SU-DHL-6 (cell line): ENCODE data around the gene DENND5B.

Experiments
- H2AFZ ChIP-seq: fragments of 200-600 bp; sonication (generic); 2 replicates; pipeline ENCODE4 v1.6.1; 2014; ENCODE audit warnings: low read depth, mild to moderate bottlenecking, moderate library complexity, mixed read lengths, antibody characterized with exemption, low read length; ENCODE audit not compliant: severe bottlenecking
- H3F3A ChIP-seq: fragments of 200-600 bp; shearing (Covaris generic); 2 replicates; pipeline ENCODE4 v1.6.0; 2016; ENCODE audit warnings: antibody characterized with exemption, mild to moderate bottlenecking; ENCODE audit not compliant: insufficient read depth
- H3K27ac ChIP-seq: fragments of 200-600 bp; sonication (generic); 2 replicates; pipeline ENCODE4 v1.5.1; 2016; ENCODE audit warnings: low read depth, mild to moderate bottlenecking, low read length, moderate library complexity, mixed read lengths
- H3K27me3 ChIP-seq: fragments of 200-600 bp; sonication (generic), shearing (Covaris generic); 2 replicates; pipeline ENCODE4 v1.6.0; 2014; ENCODE audit warnings: mild to moderate bottlenecking, low read length
- H3K36me3 ChIP-seq: fragments of 200-600 bp; sonication (generic); 2 replicates; pipeline ENCODE4 v1.6.1; 2014; ENCODE audit warnings: mild to moderate bottlenecking, low read length, mixed read lengths
- H3K4me2 ChIP-seq: fragments of 300-600, 200-600 bp; shearing (Covaris generic), sonication (generic); 2 replicates; pipeline ENCODE4 v1.6.0; 2014; ENCODE audit warnings: low read length, low read depth, mild to moderate bottlenecking; ENCODE audit not compliant: poor library complexity, severe bottlenecking
- H3K4me3 ChIP-seq: fragments of 200-600 bp; sonication (generic); 2 replicates; pipeline ENCODE4 v1.5.1; 2014; ENCODE audit warnings: antibody characterized with exemption, low read length, mild to moderate bottlenecking, mixed read lengths; ENCODE audit not compliant: insufficient read depth, poor library complexity, severe bottlenecking
- H3K79me2 ChIP-seq: fragments of 200-600 bp; sonication (generic); 2 replicates; pipeline ENCODE4 v1.6.1; 2014; ENCODE audit warnings: mild to moderate bottlenecking, low read length, moderate library complexity; ENCODE audit not compliant: insufficient read depth
- H3K9ac ChIP-seq: fragments of 200-600 bp; sonication (generic); 2 replicates; pipeline ENCODE4 v1.7.0; 2014; ENCODE audit warnings: mild to moderate bottlenecking, low read length
- H3K9me2 ChIP-seq: fragments of 200-600 bp; sonication (generic); replicated peaks from 2 replicates; pipeline ENCODE4 v1.6.1; 2014; ENCODE audit warnings: low read length; ENCODE audit not compliant: insufficient read depth
- H3K9me3 ChIP-seq: fragments of 200-600 bp; sonication (generic); 2 replicates; pipeline ENCODE4 v1.6.1; 2014; ENCODE audit warnings: low read length, mixed read lengths; ENCODE audit not compliant: insufficient read depth
- H4K20me1 ChIP-seq: fragments of 200-600 bp; sonication (generic); 2 replicates; pipeline ENCODE4 v1.6.1; 2014; ENCODE audit warnings: low read depth, mild to moderate bottlenecking, antibody characterized with exemption, low read length, moderate library complexity, mixed read lengths
- EZH2phosphoT487 ChIP-seq: fragments of 200-600 bp; sonication (generic), shearing (Covaris generic); conservative IDR thresholded peaks from 2 replicates; pipeline ENCODE4 v1.6.1; 2018; ENCODE audit warnings: mild to moderate bottlenecking, antibody characterized with exemption, low read length, moderate library complexity, mixed read lengths
- TF ChIP-seq, protein P1 (sequence below): fragments of 200-600 bp; sonication (generic); IDR thresholded peaks from one replicate; pipeline ENCODE4 v1.5.1; 2017; ENCODE audit warnings: antibody characterized with exemption, mild to moderate bottlenecking, low read length, moderate library complexity; ENCODE audit not compliant: insufficient read depth, poor library complexity, severe bottlenecking

The DENND5B gene

DNA sequence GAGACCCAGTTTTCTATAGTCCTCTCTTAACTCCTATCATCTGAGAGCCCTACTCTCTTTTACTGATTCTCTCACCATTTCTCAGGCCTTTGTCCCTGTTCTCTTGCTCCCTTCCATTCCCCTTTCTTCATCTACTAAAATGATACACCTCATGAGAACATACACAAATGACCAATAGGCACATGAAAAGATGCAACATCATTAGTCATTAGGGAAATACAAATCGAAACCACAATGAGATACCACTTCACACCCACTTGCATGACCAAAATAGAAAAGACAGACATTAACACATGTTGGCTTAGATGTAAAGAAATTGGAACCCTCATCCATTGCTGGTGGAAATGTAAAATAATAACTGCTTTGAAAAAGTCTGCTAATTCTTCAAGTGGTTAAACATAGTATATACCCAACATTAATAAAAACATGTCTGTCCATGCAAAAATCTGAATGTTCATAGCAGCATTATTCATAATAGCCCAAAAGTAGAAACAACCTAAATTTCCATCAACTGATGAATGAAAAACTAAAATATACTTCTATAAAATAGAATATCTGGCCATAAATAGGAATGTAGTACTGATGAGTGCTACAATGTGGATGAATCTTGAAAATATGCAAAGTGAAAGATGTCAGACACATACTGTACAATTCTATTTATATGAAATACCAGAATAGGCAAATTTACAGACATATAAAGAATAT, 66.0 kb downstream of the DENND5B start:
- TF ChIP-seq, protein P1, sequence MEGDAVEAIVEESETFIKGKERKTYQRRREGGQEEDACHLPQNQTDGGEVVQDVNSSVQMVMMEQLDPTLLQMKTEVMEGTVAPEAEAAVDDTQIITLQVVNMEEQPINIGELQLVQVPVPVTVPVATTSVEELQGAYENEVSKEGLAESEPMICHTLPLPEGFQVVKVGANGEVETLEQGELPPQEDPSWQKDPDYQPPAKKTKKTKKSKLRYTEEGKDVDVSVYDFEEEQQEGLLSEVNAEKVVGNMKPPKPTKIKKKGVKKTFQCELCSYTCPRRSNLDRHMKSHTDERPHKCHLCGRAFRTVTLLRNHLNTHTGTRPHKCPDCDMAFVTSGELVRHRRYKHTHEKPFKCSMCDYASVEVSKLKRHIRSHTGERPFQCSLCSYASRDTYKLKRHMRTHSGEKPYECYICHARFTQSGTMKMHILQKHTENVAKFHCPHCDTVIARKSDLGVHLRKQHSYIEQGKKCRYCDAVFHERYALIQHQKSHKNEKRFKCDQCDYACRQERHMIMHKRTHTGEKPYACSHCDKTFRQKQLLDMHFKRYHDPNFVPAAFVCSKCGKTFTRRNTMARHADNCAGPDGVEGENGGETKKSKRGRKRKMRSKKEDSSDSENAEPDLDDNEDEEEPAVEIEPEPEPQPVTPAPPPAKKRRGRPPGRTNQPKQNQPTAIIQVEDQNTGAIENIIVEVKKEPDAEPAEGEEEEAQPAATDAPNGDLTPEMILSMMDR, result no peak
- no peak for TF ChIP-seq EZH2phosphoT487
- H3F3A ChIP-seq, result peaks cover 3% of the 10 kb centered on the region; the same call in 1 of the 2 replicates
- no peaks in the 10 kb centered on the region for H3K9me2 ChIP-seq
- no peak overlapping the region for H2AFZ ChIP-seq
- no peaks in the 10 kb centered on the region for H3K36me3 ChIP-seq
- no peak overlapping the region for H3K9ac ChIP-seq
- H3K4me3 ChIP-seq, result no peak overlapping the region
- H3K4me2 ChIP-seq, result peak overlapping the region; percentile 39
- H3K27ac ChIP-seq, result no peak overlapping the region
- no peaks in the 10 kb centered on the region for H3K27me3 ChIP-seq
- H3K9me3 ChIP-seq, result no peaks in the 10 kb centered on the region
- peaks cover 67% of the 10 kb centered on the region for H3K79me2 ChIP-seq
- no peaks in the 10 kb centered on the region for H4K20me1 ChIP-seq

DNA sequence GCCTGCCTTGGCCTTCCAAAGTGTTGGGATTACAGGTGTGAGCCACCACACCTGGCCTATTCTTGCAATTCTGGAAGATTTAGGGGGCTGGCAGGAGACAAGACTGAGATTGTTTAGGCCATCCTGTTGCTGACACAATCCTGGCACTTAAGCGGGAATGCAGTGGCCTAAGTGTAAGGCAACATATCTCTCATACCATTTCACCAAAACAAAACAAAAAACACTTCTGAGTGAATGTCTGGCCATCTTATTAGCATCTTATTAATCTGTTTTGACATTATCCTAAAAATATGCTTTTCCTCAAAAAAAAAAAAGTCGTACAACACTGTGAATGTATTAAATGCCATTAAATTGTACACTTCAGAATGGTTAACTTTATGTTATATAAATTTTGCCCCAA, 67.6 kb downstream of the DENND5B start:
- Histone ChIP-seq H3K27ac (no peak overlapping the region), H3K9me2 (no peaks in the 10 kb centered on the region), H3K27me3 (no peaks in the 10 kb centered on the region), H3K4me2 (no peak overlapping the region), H3K36me3 (no peaks in the 10 kb centered on the region), H3K9me3 (no peaks in the 10 kb centered on the region), H3K9ac (no peak overlapping the region), H4K20me1 (0 out of 2 replicates have a peak, but pooled peaks cover 5% of the 10 kb centered on the region), H2AFZ (no peak overlapping the region), H3K4me3 (no peak overlapping the region), H3F3A (peaks cover 8% of the 10 kb centered on the region; the same call in 1 of the 2 replicates), H3K79me2 (peaks cover 75% of the 10 kb centered on the region)
- TF ChIP-seq, protein P1, result no peak
- no peak for TF ChIP-seq EZH2phosphoT487

DNA sequence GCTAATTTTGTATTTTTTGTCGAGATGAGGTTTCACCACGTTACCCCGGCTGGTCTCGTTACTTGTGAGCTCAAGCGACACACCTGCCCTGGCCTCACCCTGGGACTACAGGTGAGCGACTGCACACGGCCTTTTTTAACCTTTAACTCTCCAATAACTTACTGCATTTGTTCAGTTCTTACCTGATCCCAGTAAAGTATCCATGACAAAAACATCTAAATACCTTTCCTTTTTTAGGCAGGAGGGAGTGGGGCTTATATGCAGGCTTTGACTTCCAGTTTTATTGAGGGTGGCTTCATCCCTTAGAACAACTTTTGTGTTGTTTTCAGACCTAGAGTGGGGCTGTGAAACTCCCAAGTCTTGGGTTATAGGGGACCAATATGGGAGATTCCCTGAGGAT, 68.3 kb downstream of the DENND5B start:
- Histone ChIP-seq H3K79me2 (peaks cover 78% of the 10 kb centered on the region), H3K9me2 (no peaks in the 10 kb centered on the region), H3K4me2 (no peak overlapping the region), H3K27me3 (no peaks in the 10 kb centered on the region), H3K36me3 (no peaks in the 10 kb centered on the region), H3K9me3 (no peaks in the 10 kb centered on the region), H2AFZ (no peak overlapping the region), H3F3A (peaks cover 8% of the 10 kb centered on the region; the same call in 1 of the 2 replicates), H4K20me1 (0 out of 2 replicates have a peak, but pooled peaks cover 5% of the 10 kb centered on the region), H3K27ac (no peak overlapping the region), H3K9ac (no peak overlapping the region), H3K4me3 (no peak overlapping the region)
- TF ChIP-seq EZH2phosphoT487, result no peak
- TF ChIP-seq, protein P1, result no peak
